Immature natural killer cell (primary cell): ENCODE results near the gene OLFM4. TPM values are rescaled to one million over a fixed set of nuclear protein-coding genes. Genes with fewer than 3 reads are reported as not detected.
A peak's percentile ranks its signal among the peaks of the same experiment; 100 is the strongest.

Experiments used
- DNase-seq, 3 donors: peaks; one replicate each; pipeline ENCODE4 v3.0.0; 2022; ENCODE audit warnings: mixed read lengths in 1 of 3
- H3K27ac Mint-ChIP-seq, 6 donors: one replicate each; pipeline ENCODE4 v1.8.0; 2020; ENCODE audit warnings: mixed read lengths in 6 of 6, mild to moderate bottlenecking in 5 of 6, inconsistent platforms in 4 of 6, moderate library complexity in 3 of 6
- H3K27me3 Mint-ChIP-seq, 3 donors: one replicate each; pipeline ENCODE4 v1.8.0; 2020 to 2021; ENCODE audit warnings: low read depth in 3 of 3, mild to moderate bottlenecking in 3 of 3, mixed read lengths in 3 of 3, moderate library complexity in 3 of 3, inconsistent platforms in 1 of 3
- H3K36me3 Mint-ChIP-seq, 3 donors: one replicate each; pipeline ENCODE4 v1.8.0; 2020; ENCODE audit warnings: mixed read lengths in 3 of 3, inconsistent platforms in 2 of 3, mild to moderate bottlenecking in 2 of 3
- H3K4me1 Mint-ChIP-seq, 2 donors: one replicate each; pipeline ENCODE4 v1.8.0; 2020; ENCODE audit warnings: inconsistent platforms in 2 of 2, mild to moderate bottlenecking in 2 of 2, mixed read lengths in 2 of 2, moderate library complexity in 1 of 2
- H3K4me3 Mint-ChIP-seq, 5 donors: one replicate each; pipeline ENCODE4 v1.8.0; 2020; ENCODE audit warnings: mild to moderate bottlenecking in 5 of 5, mixed read lengths in 5 of 5, inconsistent platforms in 3 of 5, moderate library complexity in 3 of 5
- H3K9me3 Mint-ChIP-seq, 6 donors: one replicate each; pipeline ENCODE4 v1.8.0; 2020; ENCODE audit warnings: mild to moderate bottlenecking in 6 of 6, mixed read lengths in 6 of 6, inconsistent platforms in 4 of 6, moderate library complexity in 3 of 6
- polyA plus RNA-seq, 3 donors: library from polyadenylated mRNA; unstranded; fragments of 300-500 nt; fragmentation: Illumina TruSeq; gene quantifications; one replicate each; pipeline ENCODE4 v1.2.3, GENCODE V29; 2021

Gene OLFM4, protein sequence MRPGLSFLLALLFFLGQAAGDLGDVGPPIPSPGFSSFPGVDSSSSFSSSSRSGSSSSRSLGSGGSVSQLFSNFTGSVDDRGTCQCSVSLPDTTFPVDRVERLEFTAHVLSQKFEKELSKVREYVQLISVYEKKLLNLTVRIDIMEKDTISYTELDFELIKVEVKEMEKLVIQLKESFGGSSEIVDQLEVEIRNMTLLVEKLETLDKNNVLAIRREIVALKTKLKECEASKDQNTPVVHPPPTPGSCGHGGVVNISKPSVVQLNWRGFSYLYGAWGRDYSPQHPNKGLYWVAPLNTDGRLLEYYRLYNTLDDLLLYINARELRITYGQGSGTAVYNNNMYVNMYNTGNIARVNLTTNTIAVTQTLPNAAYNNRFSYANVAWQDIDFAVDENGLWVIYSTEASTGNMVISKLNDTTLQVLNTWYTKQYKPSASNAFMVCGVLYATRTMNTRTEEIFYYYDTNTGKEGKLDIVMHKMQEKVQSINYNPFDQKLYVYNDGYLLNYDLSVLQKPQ
- polyA plus RNA-seq = not detected

DNA sequence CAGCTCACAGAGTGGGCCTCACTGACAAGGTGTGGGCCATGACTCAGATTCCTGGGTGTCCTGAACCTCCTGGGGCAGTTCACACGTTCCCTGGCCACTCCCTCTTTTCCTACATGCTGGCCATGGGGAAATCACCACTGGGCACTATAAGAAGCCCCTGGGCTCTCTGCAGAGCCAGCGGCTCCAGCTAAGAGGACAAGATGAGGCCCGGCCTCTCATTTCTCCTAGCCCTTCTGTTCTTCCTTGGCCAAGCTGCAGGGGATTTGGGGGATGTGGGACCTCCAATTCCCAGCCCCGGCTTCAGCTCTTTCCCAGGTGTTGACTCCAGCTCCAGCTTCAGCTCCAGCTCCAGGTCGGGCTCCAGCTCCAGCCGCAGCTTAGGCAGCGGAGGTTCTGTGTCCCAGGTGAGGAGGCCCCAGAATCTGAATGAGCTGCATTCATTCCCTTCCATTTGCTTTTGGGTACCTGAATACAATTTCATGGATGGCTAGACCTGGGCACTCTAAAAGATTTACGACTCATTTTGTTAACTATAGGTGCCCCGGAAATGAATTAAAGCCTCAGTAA, at the start of gene OLFM4:
TSS of gene OLFM4 (plus strand) at position 177 of the 567 bp plus-strand sequence. CDS start at position 201, 24 bp downstream.
- no peaks in the 10 kb centered on the region for H3K4me1 Mint-ChIP-seq
- H3K27ac Mint-ChIP-seq = no peak within 1 kb of the TSS
- no peak within 1 kb of the TSS for H3K4me3 Mint-ChIP-seq
- H3K9me3 Mint-ChIP-seq = no peaks in the 10 kb centered on the region
- H3K27me3 Mint-ChIP-seq = peaks cover 1 to 4% (median 2%) of the 10 kb centered on the region in 3 donors
- no peaks in the 10 kb centered on the region for H3K36me3 Mint-ChIP-seq
- DNase-seq = no peak

GRCh38 chr13:52978989-52979388, 49.6 kb upstream of the OLFM4 start:
- no peaks in the 10 kb centered on the region for H3K4me1 Mint-ChIP-seq
- no peaks in the 10 kb centered on the region for H3K36me3 Mint-ChIP-seq
- H3K9me3 Mint-ChIP-seq = no peaks in the 10 kb centered on the region
- no peak for DNase-seq
- H3K4me3 Mint-ChIP-seq = no peak overlapping the region
- H3K27me3 Mint-ChIP-seq = peaks cover 3 to 11% (median 5%) of the 10 kb centered on the region in 3 donors
- no peak overlapping the region for H3K27ac Mint-ChIP-seq

GRCh38 chr13:52980695-52981094, 47.9 kb upstream of the OLFM4 start:
- peaks cover 3 to 11% (median 5%) of the 10 kb centered on the region in 3 donors for H3K27me3 Mint-ChIP-seq
- no peaks in the 10 kb centered on the region for H3K4me1 Mint-ChIP-seq
- no peak overlapping the region for H3K4me3 Mint-ChIP-seq
- no peak for DNase-seq
- peaks cover 0 to 4% (median 0%) of the 10 kb centered on the region in 3 donors for H3K36me3 Mint-ChIP-seq
- no peak overlapping the region for H3K27ac Mint-ChIP-seq
- no peaks in the 10 kb centered on the region for H3K9me3 Mint-ChIP-seq

DNA sequence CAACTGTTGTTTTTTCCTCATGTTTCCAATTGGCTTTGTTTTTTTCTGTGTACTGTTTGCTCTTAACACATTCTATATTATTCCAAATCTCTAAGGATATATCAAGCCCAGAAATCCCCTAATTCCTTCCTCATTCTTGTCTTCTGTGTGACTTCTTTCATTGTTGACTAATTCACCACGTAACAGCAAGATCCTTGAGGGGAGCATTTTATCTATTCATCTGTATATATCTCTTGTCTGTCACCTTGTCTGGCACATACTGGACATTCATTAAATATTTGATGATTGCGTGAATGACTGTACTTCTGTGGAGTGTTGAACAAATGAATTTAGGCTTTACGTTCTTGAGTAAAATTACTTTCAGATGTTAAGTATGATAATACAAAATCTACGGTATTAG, 44.8 kb upstream of the OLFM4 start:
- Mint-ChIP-seq H3K4me3 (no peak overlapping the region), H3K36me3 (peaks cover 0 to 4% (median 0%) of the 10 kb centered on the region in 3 donors), H3K27me3 (peaks cover 3 to 10% (median 5%) of the 10 kb centered on the region in 3 donors), H3K27ac (no peak overlapping the region), H3K9me3 (no peaks in the 10 kb centered on the region), H3K4me1 (no peaks in the 10 kb centered on the region)
- DNase-seq = no peak

- H3K9me3 Mint-ChIP-seq = no peaks in the 10 kb centered on the region
- DNase-seq = no peak
- peaks cover 3 to 11% (median 8%) of the 10 kb centered on the region in 3 donors for H3K27me3 Mint-ChIP-seq
- H3K4me1 Mint-ChIP-seq = no peaks in the 10 kb centered on the region
- H3K36me3 Mint-ChIP-seq = peaks cover 0 to 4% (median 0%) of the 10 kb centered on the region in 3 donors
- no peak overlapping the region for H3K4me3 Mint-ChIP-seq
- H3K27ac Mint-ChIP-seq = no peak overlapping the region
Observed at GRCh38 chr13:52984881-52985363, 43.7 kb upstream of the OLFM4 start.

DNA sequence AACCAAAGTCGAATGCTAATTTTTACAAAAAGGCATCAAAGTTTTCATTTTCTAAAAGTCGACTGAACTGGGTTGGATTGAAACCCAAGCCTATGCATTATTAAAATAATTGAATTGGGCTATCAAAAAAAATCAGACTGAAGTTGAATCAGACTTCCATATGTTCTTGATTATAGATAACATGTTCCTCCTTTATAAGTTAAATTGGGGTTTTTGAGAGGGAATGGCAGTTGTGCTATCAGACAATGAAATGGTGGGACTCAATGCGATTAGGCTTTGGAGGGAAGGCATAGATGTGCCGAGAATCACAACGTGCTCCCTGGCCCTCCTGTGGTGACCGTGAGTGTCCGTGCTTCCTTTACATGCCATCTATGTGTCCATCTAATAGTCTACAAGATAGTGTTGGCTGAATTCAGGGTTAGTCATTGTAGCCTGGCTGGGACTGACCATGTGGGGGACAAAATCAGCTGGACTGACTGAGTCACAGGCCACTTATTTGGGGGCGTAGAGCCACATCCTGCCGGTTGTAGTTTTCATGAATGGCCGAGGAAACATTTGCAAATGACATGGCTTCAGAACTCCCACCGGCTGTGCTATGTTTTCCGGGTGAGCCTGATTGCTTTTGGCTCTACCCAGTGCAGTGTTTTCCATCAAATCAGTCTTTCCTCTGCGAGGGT, 37.1 kb upstream of the OLFM4 start:
- DNase-seq = no peak
- H3K4me3 Mint-ChIP-seq = no peak overlapping the region
- H3K4me1 Mint-ChIP-seq = peaks cover 37 to 43% of the 10 kb centered on the region in 2 donors
- H3K36me3 Mint-ChIP-seq = no peaks in the 10 kb centered on the region
- peaks cover 3 to 4% (median 3%) of the 10 kb centered on the region in 3 donors for H3K27me3 Mint-ChIP-seq
- peak overlapping the region in 1 of 6 donors; percentile 19 for H3K27ac Mint-ChIP-seq
- no peaks in the 10 kb centered on the region for H3K9me3 Mint-ChIP-seq

- DNase-seq = no peak
- no peaks in the 10 kb centered on the region for H3K9me3 Mint-ChIP-seq
- peaks cover 40 to 49% of the 10 kb centered on the region in 2 donors for H3K4me1 Mint-ChIP-seq
- no peaks in the 10 kb centered on the region for H3K36me3 Mint-ChIP-seq
- H3K27ac Mint-ChIP-seq = no peak overlapping the region
- H3K4me3 Mint-ChIP-seq = no peak overlapping the region
- peaks cover 3 to 4% (median 3%) of the 10 kb centered on the region in 3 donors for H3K27me3 Mint-ChIP-seq
Observed at GRCh38 chr13:52992110-52992509, 36.5 kb upstream of the OLFM4 start.

GRCh38 chr13:52994051-52994450, 34.6 kb upstream of the OLFM4 start:
- peak overlapping the region; percentile 78 to 88 (median 86) for H3K27ac Mint-ChIP-seq
- peaks cover 57 to 68% of the 10 kb centered on the region in 2 donors for H3K4me1 Mint-ChIP-seq
- peak overlapping the region; percentile 67 to 82 (median 78) for H3K4me3 Mint-ChIP-seq
- no peaks in the 10 kb centered on the region for H3K36me3 Mint-ChIP-seq
- DNase-seq = peak; percentile 22 to 37 (median 32)
- H3K27me3 Mint-ChIP-seq = peaks cover 1 to 4% (median 3%) of the 10 kb centered on the region in 3 donors
- no peaks in the 10 kb centered on the region for H3K9me3 Mint-ChIP-seq

DNA sequence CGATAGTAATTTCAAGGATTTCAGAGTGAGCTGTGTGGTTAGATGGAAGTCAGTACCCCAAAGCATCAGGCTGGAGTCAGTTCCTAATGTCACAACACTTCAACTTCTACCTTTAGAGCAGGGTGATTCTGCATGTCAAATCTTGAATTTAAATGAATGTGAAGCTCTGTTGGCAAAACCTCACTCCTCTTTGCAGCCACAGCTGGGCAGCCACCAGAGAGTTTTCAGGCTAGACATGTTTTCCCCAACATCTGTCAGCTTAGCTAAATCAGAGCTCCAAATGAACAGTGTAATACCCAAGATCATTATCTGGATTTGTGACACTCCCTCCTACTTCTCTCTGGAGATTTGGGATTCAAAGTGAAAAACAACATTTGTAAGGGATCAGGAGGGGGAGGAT, 33.7 kb upstream of the OLFM4 start:
- Mint-ChIP-seq H3K4me3 (peak overlapping the region; percentile 67 to 82 (median 78)), H3K27ac (peak overlapping the region; percentile 78 to 88 (median 86)), H3K27me3 (peaks cover 0 to 4% (median 2%) of the 10 kb centered on the region in 3 donors), H3K36me3 (no peaks in the 10 kb centered on the region), H3K4me1 (peaks cover 65 to 76% of the 10 kb centered on the region in 2 donors), H3K9me3 (no peaks in the 10 kb centered on the region)
- DNase-seq = no peak

GRCh38 chr13:52995946-52996345, 32.7 kb upstream of the OLFM4 start:
- H3K27me3 Mint-ChIP-seq = peaks cover 0 to 2% (median 0%) of the 10 kb centered on the region in 3 donors
- no peak overlapping the region for H3K4me3 Mint-ChIP-seq
- no peaks in the 10 kb centered on the region for H3K36me3 Mint-ChIP-seq
- H3K4me1 Mint-ChIP-seq = peaks cover 70 to 82% of the 10 kb centered on the region in 2 donors
- H3K27ac Mint-ChIP-seq = no peak overlapping the region
- H3K9me3 Mint-ChIP-seq = no peaks in the 10 kb centered on the region
- DNase-seq = no peak

DNA sequence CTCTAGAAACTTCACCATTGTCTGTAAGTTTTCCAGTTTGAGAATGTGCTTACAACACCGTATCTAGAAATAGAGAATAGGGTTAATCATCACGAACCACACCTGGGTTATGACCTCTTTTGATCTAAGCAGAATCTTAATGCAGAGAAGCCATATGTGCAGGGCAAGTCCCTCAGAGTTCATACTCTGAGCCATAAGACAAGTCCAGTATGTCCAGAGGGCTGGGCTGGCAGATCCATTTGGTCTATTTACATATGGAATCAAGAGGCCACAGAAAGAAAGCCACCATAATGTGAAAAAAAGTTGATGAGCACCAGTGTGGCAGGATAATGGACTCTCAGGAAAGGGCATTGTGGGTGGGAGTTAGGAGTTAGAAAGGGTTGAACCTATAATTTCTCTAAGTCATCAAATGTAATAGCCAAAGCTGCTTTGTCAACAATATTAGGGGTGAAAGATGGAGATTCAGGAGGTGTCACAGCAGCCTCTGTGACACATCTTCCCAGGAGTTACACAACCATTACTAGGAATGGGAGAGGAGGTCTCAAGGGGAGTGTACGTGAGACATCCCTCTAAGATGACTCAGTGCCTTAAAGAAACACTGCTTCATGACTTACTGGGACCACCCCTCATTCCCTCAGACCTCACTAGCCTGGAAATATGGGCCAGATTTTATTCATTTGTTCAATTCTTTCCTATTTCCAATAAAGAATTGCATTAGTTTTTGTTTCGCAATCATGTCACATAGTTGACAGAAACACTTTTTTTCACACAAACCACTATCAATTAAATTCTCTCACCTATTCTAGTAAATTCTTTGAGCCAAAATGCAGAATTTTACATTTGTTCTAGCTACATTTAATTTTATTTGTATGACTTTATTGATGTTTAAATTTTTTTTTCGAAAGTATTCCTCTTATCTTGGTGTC, 30.4 kb upstream of the OLFM4 start:
- H3K9me3 Mint-ChIP-seq = no peaks in the 10 kb centered on the region
- no peaks in the 10 kb centered on the region for H3K36me3 Mint-ChIP-seq
- H3K27me3 Mint-ChIP-seq = peaks cover 0 to 2% (median 0%) of the 10 kb centered on the region in 3 donors
- H3K27ac Mint-ChIP-seq = peak overlapping the region; percentile 77 to 89 (median 87)
- no peak for DNase-seq
- peak overlapping the region; percentile 61 to 80 (median 71) for H3K4me3 Mint-ChIP-seq
- H3K4me1 Mint-ChIP-seq = peaks cover 60 to 72% of the 10 kb centered on the region in 2 donors

DNA sequence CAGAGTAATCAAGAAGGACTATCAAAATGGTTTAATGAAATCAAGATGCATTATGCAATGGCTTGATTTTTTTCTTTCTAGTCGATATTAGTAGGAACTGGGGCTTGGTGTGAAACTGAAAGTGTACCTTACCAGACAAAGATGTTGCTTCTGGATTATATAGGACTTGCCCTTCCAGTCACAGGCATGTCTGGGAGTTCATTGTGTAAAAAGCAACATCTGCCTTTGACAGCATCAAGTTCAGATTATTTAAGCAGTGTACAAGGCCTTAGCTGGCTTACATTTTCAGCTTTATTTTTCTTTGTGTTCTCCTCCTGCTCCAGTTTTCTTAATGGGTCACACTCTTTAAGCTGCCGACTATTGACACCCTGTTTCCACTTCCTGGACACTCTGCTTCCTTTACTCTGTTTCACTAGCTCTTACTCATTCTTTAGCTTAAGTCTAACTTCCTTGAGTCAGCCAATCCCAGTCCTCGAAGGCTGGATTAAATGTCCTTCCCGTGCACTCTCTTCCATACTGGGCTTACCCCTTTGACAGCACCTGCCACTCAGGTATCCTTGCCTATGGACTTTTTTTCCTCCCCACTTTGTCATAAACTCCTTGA, 29.4 kb upstream of the OLFM4 start:
- peak overlapping the region; percentile 77 to 89 (median 87) for H3K27ac Mint-ChIP-seq
- peaks cover 0 to 2% (median 0%) of the 10 kb centered on the region in 3 donors for H3K27me3 Mint-ChIP-seq
- peak; percentile 10 to 38 (median 31) for DNase-seq
- H3K4me3 Mint-ChIP-seq = peak overlapping the region; percentile 61 to 80 (median 71)
- H3K36me3 Mint-ChIP-seq = no peaks in the 10 kb centered on the region
- peaks cover 50 to 62% of the 10 kb centered on the region in 2 donors for H3K4me1 Mint-ChIP-seq
- H3K9me3 Mint-ChIP-seq = no peaks in the 10 kb centered on the region
